ENCODE results near the gene FGGY.

DNA sequence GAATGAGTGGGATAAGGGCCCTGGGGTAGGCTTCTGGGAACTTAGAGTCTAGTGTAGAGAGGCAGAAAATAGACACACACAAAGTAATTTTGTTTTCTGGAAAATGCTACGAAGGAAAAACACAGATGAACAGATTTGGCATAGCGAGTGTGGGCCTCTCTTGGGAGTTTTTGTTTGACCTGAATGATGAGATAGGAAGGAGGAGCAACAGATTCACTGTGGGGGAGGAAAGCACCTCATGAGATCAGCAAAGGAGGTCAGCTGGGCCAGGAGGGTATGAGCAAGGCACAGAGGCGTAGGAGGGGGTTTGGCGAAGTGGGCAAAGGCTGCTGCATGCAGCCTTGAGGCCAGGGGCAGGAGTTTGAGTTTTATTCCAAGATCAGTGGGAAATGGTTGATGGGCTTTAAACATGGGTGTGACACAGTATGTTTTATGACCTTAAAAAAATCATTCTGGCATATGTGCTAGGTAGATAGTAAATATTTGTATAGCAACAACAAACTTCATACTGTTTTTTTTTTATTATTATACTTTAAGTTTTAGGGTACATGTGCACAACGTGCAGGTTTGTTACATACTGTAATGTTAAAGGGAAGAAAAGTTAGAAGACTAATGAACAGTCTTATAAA, 57.9 kb downstream of the FGGY start:
- TF ChIP-seq, protein P1, sequence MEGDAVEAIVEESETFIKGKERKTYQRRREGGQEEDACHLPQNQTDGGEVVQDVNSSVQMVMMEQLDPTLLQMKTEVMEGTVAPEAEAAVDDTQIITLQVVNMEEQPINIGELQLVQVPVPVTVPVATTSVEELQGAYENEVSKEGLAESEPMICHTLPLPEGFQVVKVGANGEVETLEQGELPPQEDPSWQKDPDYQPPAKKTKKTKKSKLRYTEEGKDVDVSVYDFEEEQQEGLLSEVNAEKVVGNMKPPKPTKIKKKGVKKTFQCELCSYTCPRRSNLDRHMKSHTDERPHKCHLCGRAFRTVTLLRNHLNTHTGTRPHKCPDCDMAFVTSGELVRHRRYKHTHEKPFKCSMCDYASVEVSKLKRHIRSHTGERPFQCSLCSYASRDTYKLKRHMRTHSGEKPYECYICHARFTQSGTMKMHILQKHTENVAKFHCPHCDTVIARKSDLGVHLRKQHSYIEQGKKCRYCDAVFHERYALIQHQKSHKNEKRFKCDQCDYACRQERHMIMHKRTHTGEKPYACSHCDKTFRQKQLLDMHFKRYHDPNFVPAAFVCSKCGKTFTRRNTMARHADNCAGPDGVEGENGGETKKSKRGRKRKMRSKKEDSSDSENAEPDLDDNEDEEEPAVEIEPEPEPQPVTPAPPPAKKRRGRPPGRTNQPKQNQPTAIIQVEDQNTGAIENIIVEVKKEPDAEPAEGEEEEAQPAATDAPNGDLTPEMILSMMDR (IDR thresholded peaks at IDR 0.05; ENCODE audit: low read depth, low read length, missing input control) = no peak
- TF ChIP-seq, protein P2, sequence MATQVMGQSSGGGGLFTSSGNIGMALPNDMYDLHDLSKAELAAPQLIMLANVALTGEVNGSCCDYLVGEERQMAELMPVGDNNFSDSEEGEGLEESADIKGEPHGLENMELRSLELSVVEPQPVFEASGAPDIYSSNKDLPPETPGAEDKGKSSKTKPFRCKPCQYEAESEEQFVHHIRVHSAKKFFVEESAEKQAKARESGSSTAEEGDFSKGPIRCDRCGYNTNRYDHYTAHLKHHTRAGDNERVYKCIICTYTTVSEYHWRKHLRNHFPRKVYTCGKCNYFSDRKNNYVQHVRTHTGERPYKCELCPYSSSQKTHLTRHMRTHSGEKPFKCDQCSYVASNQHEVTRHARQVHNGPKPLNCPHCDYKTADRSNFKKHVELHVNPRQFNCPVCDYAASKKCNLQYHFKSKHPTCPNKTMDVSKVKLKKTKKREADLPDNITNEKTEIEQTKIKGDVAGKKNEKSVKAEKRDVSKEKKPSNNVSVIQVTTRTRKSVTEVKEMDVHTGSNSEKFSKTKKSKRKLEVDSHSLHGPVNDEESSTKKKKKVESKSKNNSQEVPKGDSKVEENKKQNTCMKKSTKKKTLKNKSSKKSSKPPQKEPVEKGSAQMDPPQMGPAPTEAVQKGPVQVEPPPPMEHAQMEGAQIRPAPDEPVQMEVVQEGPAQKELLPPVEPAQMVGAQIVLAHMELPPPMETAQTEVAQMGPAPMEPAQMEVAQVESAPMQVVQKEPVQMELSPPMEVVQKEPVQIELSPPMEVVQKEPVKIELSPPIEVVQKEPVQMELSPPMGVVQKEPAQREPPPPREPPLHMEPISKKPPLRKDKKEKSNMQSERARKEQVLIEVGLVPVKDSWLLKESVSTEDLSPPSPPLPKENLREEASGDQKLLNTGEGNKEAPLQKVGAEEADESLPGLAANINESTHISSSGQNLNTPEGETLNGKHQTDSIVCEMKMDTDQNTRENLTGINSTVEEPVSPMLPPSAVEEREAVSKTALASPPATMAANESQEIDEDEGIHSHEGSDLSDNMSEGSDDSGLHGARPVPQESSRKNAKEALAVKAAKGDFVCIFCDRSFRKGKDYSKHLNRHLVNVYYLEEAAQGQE (IDR thresholded peaks at IDR 0.05) = no peak
- TF ChIP-seq GABPA (IDR thresholded peaks at IDR 0.05 in 1 of 2, conservative IDR thresholded peaks at IDR 0.05 in 1 of 2) (no peak), YY1 (IDR thresholded peaks at IDR 0.05) (no peak), TAF1 (conservative IDR thresholded peaks at IDR 0.05) (no peak), RAD21 (IDR thresholded peaks at IDR 0.05) (no peak), ATF3 (IDR thresholded peaks at IDR 0.05) (no peak), RXRA (IDR thresholded peaks at IDR 0.05) (no peak), EGR1 (IDR thresholded peaks at IDR 0.05; ENCODE audit: low read depth in 2 of 2) (no peak), JUND (IDR thresholded peaks at IDR 0.05) (no peak), SP1 (IDR thresholded peaks at IDR 0.05) (no peak)
- TF ChIP-seq, protein P3, sequence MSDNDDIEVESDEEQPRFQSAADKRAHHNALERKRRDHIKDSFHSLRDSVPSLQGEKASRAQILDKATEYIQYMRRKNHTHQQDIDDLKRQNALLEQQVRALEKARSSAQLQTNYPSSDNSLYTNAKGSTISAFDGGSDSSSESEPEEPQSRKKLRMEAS (IDR thresholded peaks at IDR 0.05) = no peak

Measured in liver (tissue), 3 donors.